ENCODE data around the gene ACP2. TPM values are rescaled to one million over a fixed set of nuclear protein-coding genes. Genes with fewer than 3 reads are reported as not detected.

The ACP2 gene
- total and polyA plus RNA-seq, 2 donors (not counting 1 experiment from before 2014, with no cell fraction given), result 16.3 to 29.5 TPM

DNA sequence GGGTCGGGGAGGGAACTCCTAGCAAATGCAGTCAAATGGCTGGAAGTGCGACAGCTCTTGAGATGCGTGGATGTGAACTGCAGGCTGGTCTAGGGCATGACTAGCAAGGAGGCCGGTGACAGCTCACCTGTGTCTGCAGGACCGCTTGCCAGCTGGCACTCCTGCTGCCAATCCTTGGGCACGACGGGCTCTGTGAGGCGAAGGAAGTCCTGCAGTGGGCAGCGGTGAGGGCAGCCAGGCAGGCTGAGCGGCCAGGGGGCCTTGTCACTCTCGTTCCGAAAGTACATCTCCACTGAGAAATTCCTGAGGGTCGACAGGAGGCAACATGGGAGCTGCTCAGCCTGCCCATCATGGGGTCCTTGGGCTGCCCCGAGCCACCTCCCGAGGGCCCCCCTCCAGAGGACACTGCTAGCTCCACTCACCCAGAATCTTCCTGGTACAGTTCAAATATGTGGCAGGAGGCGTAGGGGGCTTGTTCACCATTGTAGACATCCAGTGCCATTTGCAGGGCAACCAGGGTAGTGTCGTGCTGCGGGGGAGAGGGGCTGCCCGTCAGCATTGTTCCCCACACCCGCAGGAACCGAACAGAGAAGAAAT lies 5.9 kb downstream of the ACP2 start:
- DNase-seq, result no peak
- H3K9me3 ChIP-seq (ENCODE audit: control extremely low read depth in 1 of 3, control insufficient read depth in 2 of 3, insufficient read depth in 1 of 3, low read length in 2 of 3), result no peaks in the 10 kb centered on the region
- no peak overlapping the region for H2AFZ ChIP-seq (ENCODE audit: insufficient read depth, low read depth, low read length, poor library complexity, severe bottlenecking)
- no peaks in the 10 kb centered on the region for H3K27me3 ChIP-seq (replicated peaks in 1 of 4; ENCODE audit: control extremely low read depth in 1 of 4, control insufficient read depth in 3 of 4, insufficient read depth in 4 of 4, low read length in 3 of 4)
- H3K36me3 ChIP-seq (replicated peaks in 1 of 2; ENCODE audit: control extremely low read depth in 1 of 2, control insufficient read depth in 1 of 2, extremely low read depth in 1 of 2, insufficient read depth in 2 of 2, low read length in 1 of 2), result peaks cover 8 to 66% of the 10 kb centered on the region in 2 experiments
- no peak overlapping the region for H3K27ac ChIP-seq (ENCODE audit: low read length in 2 of 2)
- POLR2A ChIA-PET, result interaction anchor here (0.5 to 0.6 kb wide), 2 partner anchors 13 to 203 kb away, joined by 5 to 10 read pairs; no protein-coding TSS in a partner anchor
- TF ChIP-seq, protein P1, sequence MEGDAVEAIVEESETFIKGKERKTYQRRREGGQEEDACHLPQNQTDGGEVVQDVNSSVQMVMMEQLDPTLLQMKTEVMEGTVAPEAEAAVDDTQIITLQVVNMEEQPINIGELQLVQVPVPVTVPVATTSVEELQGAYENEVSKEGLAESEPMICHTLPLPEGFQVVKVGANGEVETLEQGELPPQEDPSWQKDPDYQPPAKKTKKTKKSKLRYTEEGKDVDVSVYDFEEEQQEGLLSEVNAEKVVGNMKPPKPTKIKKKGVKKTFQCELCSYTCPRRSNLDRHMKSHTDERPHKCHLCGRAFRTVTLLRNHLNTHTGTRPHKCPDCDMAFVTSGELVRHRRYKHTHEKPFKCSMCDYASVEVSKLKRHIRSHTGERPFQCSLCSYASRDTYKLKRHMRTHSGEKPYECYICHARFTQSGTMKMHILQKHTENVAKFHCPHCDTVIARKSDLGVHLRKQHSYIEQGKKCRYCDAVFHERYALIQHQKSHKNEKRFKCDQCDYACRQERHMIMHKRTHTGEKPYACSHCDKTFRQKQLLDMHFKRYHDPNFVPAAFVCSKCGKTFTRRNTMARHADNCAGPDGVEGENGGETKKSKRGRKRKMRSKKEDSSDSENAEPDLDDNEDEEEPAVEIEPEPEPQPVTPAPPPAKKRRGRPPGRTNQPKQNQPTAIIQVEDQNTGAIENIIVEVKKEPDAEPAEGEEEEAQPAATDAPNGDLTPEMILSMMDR (IDR thresholded peaks at IDR 0.05), result no peak
- no peak for TF ChIP-seq EZH2 (IDR thresholded peaks at IDR 0.05; ENCODE audit: borderline replicate concordance, insufficient read depth, low read depth, low read length, poor library complexity, severe bottlenecking)
- H3K4me3 Mint-ChIP-seq, result no peak overlapping the region
- no peak overlapping the region for H3K27ac Mint-ChIP-seq
- no peak overlapping the region for H3K4me3 ChIP-seq (ENCODE audit: control extremely low read depth in 1 of 5, extremely low read depth in 1 of 5, insufficient read depth in 1 of 5, low read depth in 2 of 5, low read length in 4 of 5)
- H3K27me3 Mint-ChIP-seq, result no peaks in the 10 kb centered on the region
- peaks cover 10% of the 10 kb centered on the region for H3K79me2 ChIP-seq (ENCODE audit: control insufficient read depth, insufficient read depth, low read length)
- intact Hi-C loops (cut with micrococcal nuclease), result no loop called here
- H3K4me1 ChIP-seq (ENCODE audit: control insufficient read depth in 2 of 2, insufficient read depth in 2 of 2, low read length in 2 of 2), result peaks cover 2 to 7% of the 10 kb centered on the region in 2 donors
- H4K20me1 ChIP-seq (ENCODE audit: control insufficient read depth, insufficient read depth, low read length, poor library complexity, severe bottlenecking), result no peaks in the 10 kb centered on the region
- H3K4me1 Mint-ChIP-seq, result peaks cover 5% of the 10 kb centered on the region
- no peak for ATAC-seq (ENCODE audit: low read depth)
- 97% methylated on average over 18 of the region's 21 CpGs for WGBS (ENCODE audit: insufficient coverage)
- H3K9ac ChIP-seq (ENCODE audit: low read length), result no peak overlapping the region
- no peak overlapping the region for H3K4me2 ChIP-seq (replicated peaks; ENCODE audit: low read depth, low read length, poor library complexity, severe bottlenecking)
- no peaks in the 10 kb centered on the region for H3K9me3 Mint-ChIP-seq (ENCODE audit: insufficient read depth)
- CTCF ChIA-PET, result no interaction called here

DNA sequence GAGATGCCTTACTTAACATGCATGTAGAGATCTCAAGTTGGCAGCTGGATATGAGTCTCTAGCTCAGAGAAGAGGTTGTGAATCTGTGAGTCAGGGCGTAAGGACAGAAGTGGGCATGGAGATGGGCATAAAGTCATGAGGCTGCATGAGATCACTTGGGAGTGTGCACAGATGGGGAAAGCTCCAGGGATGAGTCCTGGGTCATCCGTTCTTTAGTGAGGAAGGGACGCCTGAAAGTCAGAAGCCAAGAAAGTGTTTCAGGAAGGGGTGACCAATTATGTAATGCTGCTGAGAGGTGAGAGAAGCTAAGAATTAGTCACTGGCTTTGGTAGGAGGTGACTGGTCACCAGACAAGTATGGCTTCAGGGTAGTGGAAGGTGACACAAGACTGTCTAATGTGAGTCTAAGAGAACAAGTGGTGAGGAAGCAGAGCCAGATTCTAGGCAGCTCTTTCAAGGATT lies 6.7 kb downstream of the ACP2 start:
- ChIA-PET POLR2A (interaction anchor here (0.6 kb wide), 2 partner anchors 13 to 204 kb away, joined by 7 to 10 read pairs; no protein-coding TSS in a partner anchor), CTCF (no interaction called here)
- Histone ChIP-seq H3K27ac (ENCODE audit: low read length in 2 of 2) (no peak overlapping the region), H3K27me3 (replicated peaks in 1 of 4; ENCODE audit: control extremely low read depth in 1 of 4, control insufficient read depth in 3 of 4, insufficient read depth in 4 of 4, low read length in 3 of 4) (no peaks in the 10 kb centered on the region), H2AFZ (ENCODE audit: insufficient read depth, low read depth, low read length, poor library complexity, severe bottlenecking) (no peak overlapping the region), H3K9ac (ENCODE audit: low read length) (no peak overlapping the region), H3K9me3 (ENCODE audit: control extremely low read depth in 1 of 3, control insufficient read depth in 2 of 3, insufficient read depth in 1 of 3, low read length in 2 of 3) (no peaks in the 10 kb centered on the region), H3K4me3 (ENCODE audit: control extremely low read depth in 1 of 5, extremely low read depth in 1 of 5, insufficient read depth in 1 of 5, low read depth in 2 of 5, low read length in 4 of 5) (no peak overlapping the region), H4K20me1 (ENCODE audit: control insufficient read depth, insufficient read depth, low read length, poor library complexity, severe bottlenecking) (no peaks in the 10 kb centered on the region), H3K79me2 (ENCODE audit: control insufficient read depth, insufficient read depth, low read length) (peaks cover 2% of the 10 kb centered on the region), H3K36me3 (replicated peaks in 1 of 2; ENCODE audit: control extremely low read depth in 1 of 2, control insufficient read depth in 1 of 2, extremely low read depth in 1 of 2, insufficient read depth in 2 of 2, low read length in 1 of 2) (peaks cover 8 to 68% of the 10 kb centered on the region in 2 experiments), H3K4me2 (replicated peaks; ENCODE audit: low read depth, low read length, poor library complexity, severe bottlenecking) (no peak overlapping the region), H3K4me1 (ENCODE audit: control insufficient read depth in 2 of 2, insufficient read depth in 2 of 2, low read length in 2 of 2) (no peaks in the 10 kb centered on the region)
- 98% methylated on average over 3 of the region's 3 CpGs for WGBS (ENCODE audit: insufficient coverage)
- ATAC-seq (ENCODE audit: low read depth), result no peak
- TF ChIP-seq, protein P1 (IDR thresholded peaks at IDR 0.05), result no peak
- TF ChIP-seq EZH2 (IDR thresholded peaks at IDR 0.05; ENCODE audit: borderline replicate concordance, insufficient read depth, low read depth, low read length, poor library complexity, severe bottlenecking), result no peak
- Mint-ChIP-seq H3K27me3 (no peaks in the 10 kb centered on the region), H3K4me3 (no peak overlapping the region), H3K27ac (no peak overlapping the region), H3K4me1 (peaks cover under 1% of the 10 kb centered on the region), H3K9me3 (ENCODE audit: insufficient read depth) (no peaks in the 10 kb centered on the region)
- no peak for DNase-seq
- intact Hi-C loops (cut with micrococcal nuclease), result no loop called here

All from B cell (primary cell).